SU-DHL-6 (cell line): ENCODE measurements around the gene PDE4D.

ENCODE experiments used
- CTCF ChIP-seq: fragments of 200-600 bp; sonication (generic); IDR thresholded peaks from one replicate; pipeline ENCODE4 v1.5.1; 2017; ENCODE audit warnings: antibody characterized with exemption, mild to moderate bottlenecking, low read length, moderate library complexity; ENCODE audit not compliant: insufficient read depth, poor library complexity, severe bottlenecking
- EZH2phosphoT487 ChIP-seq: fragments of 200-600 bp; sonication (generic), shearing (Covaris generic); conservative IDR thresholded peaks from 2 replicates; pipeline ENCODE4 v1.6.1; 2018; ENCODE audit warnings: mild to moderate bottlenecking, antibody characterized with exemption, low read length, moderate library complexity, mixed read lengths

- no peak for TF ChIP-seq CTCF
- no peak for TF ChIP-seq EZH2phosphoT487
Measured at GRCh38 chr5:58970766-58971165, 922.8 kb downstream of the PDE4D start.
